Measurements from ENCODE around the gene COL18A1.
A peak's percentile ranks its signal among the peaks of the same experiment; 100 is the strongest.

COL18A1 gene

GRCh38 chr21:45468971-45469272, 64.0 kb downstream of the COL18A1 start:
- DNase-seq (ENCODE audit: low read depth) = no peak

GRCh38 chr21:45469273-45470086, 64.5 kb downstream of the COL18A1 start:
- no peak for DNase-seq (ENCODE audit: low read depth)

- DNase-seq (ENCODE audit: low read depth) = no peak
Observed at GRCh38 chr21:45470087-45470515, 65.1 kb downstream of the COL18A1 start.

- no peak for DNase-seq (ENCODE audit: low read depth)
Observed at GRCh38 chr21:45470773-45471524, 66.0 kb downstream of the COL18A1 start.

GRCh38 chr21:45471525-45472221, 66.7 kb downstream of the COL18A1 start:
- DNase-seq (ENCODE audit: low read depth) = no peak

- DNase-seq (ENCODE audit: low read depth) = no peak
Observed at GRCh38 chr21:45472445-45473365, 67.7 kb downstream of the COL18A1 start.

GRCh38 chr21:45473496-45474322, 68.7 kb downstream of the COL18A1 start:
- no peak for DNase-seq (ENCODE audit: low read depth)

GRCh38 chr21:45474323-45474950, 69.5 kb downstream of the COL18A1 start:
- DNase-seq (ENCODE audit: low read depth) = no peak

GRCh38 chr21:45475004-45475685, 70.2 kb downstream of the COL18A1 start:
- DNase-seq (ENCODE audit: low read depth) = no peak

GRCh38 chr21:45475797-45476570, 71.0 kb downstream of the COL18A1 start:
- no peak for DNase-seq (ENCODE audit: low read depth)

- no peak for DNase-seq (ENCODE audit: low read depth)
Observed at GRCh38 chr21:45476582-45476981, 71.6 kb downstream of the COL18A1 start.

- no peak for DNase-seq (ENCODE audit: low read depth)
Observed at GRCh38 chr21:45477176-45478114, 72.5 kb downstream of the COL18A1 start.

- DNase-seq (ENCODE audit: low read depth) = peak; percentile 66
Observed at GRCh38 chr21:45478115-45478801, 73.3 kb downstream of the COL18A1 start.

- DNase-seq (ENCODE audit: low read depth) = no peak
Observed at GRCh38 chr21:45478816-45479669, 74.1 kb downstream of the COL18A1 start.

GRCh38 chr21:45479691-45480675, 75.0 kb downstream of the COL18A1 start:
- DNase-seq (ENCODE audit: low read depth) = no peak

Measured in activated T-helper 9 cell treated with anti-CD3 and anti-CD28 coated beads, Interleukin-2, amount 50 U/mL, for 16 hours (primary cell).